Activated T-cell treated with anti-CD3 and anti-CD28 coated beads for 1 hour (primary cell): ENCODE results near the gene PCGF1.
"Not testable (repeated sequence)": the region's sequence is repeated elsewhere in the genome, so short reads cannot be mapped to it uniquely, and the experiment has no call there.

Experiments used
- DNase-seq: peaks from one replicate; pipeline ENCODE4 v3.0.0-alpha.2; 2020; ENCODE audit warnings: low read depth

The PCGF1 gene

GRCh38 chr2:74472086-74472944, 35.2 kb downstream of the PCGF1 start, which contains the start of gene MRPL53:
TSS of gene MRPL53 (minus strand) at chr2:74472680. CDS start at chr2:74472660, 20 bp downstream.
- DNase-seq: peak; percentile 99

GRCh38 chr2:74471332-74472065, 36.0 kb downstream of the PCGF1 start:
- DNase-seq: no peak

- DNase-seq: not testable (repeated sequence)
Observed at GRCh38 chr2:74470742-74471141, 36.8 kb downstream of the PCGF1 start.

DNA sequence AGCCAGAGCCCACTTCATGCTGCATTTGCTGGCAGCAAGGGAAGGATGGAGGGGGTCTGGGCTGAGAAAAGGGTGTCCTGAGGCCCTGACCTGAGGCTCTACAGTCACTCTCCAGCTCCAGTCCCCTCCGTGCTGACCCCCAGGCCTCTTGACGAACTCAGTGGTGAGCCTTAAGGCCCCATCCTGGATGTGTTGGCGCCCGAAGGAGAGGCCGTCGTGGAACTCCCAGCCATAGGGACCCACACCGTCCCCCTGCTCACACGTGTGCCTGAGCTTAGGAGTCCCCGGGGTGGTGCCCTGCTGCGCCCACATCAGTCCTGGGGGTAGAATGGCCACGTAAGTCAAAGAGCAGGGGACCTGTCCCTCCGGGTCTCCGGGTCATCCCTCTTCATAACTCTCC, 43.1 kb downstream of the PCGF1 start:
- DNase-seq: no peak

- DNase-seq: no peak
Observed at GRCh38 chr2:74462786-74463105, 44.7 kb downstream of the PCGF1 start.

- no peak for DNase-seq
Observed at GRCh38 chr2:74462054-74462785, 45.3 kb downstream of the PCGF1 start.

DNA sequence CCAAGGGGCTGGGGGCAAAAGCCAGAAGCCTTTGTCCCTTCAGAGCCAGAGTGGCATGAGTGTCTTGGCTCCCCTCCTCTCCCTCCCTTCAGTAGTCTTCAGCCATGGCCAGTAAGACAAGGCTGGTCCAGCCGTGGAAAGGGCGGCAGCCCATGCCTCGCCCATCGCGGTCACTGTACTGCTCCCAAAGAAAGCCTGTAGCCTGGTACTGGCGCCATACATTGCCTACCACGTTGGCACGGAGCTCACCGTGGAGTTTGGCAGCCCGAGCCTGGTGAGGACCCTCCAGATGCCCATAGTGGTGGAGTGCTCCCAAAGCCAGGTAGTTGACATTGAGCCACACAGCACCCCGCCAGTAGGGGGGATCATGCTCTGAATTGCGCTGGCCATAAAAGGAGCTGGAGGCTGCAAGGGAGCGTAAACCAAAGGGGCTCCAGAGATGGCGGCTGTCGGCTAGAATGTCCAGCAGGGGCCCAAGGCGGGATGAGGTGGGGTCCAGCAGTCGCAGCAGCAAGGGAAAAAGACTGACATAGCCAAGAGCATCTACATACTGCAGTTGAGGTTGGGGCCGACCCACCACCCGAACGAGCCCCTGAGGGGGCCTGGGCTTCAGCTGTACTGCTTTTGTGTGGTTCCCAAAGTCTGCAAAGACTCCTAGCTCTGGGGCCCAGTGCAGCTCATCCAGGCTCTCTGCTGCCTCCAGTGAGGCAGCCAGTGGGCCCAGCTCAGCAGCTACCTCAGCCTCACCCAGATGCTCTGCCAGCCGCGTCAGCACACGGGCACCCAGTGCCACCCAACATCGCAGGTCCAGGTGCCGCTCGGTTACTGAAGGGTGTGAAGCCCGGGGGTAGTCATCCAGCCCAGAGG, 46.1 kb downstream of the PCGF1 start:
- no peak for DNase-seq

DNA sequence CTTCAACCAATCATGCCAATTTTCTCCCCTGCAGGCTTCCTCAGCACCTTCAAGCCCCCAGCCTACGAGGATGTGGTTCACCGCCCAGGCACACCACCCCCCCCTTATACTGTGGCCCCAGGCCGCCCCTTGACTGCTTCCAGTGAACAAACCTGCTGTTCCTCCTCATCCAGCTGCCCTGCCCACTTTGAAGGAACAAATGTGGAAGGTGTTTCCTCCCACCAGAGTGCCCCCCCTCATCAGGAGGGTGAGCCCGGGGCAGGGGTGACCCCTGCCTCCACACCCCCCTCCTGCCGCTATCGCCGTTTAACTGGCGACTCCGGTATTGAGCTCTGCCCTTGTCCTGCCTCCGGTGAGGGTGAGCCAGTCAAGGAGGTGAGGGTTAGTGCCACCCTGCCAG, 47.3 kb downstream of the PCGF1 start:
- DNase-seq: not testable (repeated sequence)

GRCh38 chr2:74459503-74460118, 47.9 kb downstream of the PCGF1 start:
- DNase-seq: not testable (repeated sequence)

DNA sequence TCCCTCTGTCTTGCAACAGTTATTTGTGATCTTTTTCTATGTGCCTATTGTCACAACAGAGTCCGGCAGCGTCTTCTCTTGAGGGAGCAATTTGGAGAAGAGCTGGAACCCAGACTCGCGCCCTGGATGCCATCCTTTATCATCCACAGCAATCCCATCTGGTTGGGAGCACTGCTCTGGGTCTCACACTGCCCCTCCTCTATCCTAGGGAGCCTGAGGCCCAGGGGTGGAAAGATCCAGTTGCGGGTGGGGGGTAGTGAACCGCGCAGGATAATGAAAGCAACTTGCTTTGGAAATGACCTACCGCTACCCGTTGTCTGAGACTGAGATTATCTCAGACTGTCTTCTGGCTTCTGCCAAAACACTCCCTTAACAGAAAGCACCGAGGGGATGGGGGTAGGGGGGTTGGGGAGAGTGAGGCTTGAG, 48.5 kb downstream of the PCGF1 start:
- no peak for DNase-seq

DNA sequence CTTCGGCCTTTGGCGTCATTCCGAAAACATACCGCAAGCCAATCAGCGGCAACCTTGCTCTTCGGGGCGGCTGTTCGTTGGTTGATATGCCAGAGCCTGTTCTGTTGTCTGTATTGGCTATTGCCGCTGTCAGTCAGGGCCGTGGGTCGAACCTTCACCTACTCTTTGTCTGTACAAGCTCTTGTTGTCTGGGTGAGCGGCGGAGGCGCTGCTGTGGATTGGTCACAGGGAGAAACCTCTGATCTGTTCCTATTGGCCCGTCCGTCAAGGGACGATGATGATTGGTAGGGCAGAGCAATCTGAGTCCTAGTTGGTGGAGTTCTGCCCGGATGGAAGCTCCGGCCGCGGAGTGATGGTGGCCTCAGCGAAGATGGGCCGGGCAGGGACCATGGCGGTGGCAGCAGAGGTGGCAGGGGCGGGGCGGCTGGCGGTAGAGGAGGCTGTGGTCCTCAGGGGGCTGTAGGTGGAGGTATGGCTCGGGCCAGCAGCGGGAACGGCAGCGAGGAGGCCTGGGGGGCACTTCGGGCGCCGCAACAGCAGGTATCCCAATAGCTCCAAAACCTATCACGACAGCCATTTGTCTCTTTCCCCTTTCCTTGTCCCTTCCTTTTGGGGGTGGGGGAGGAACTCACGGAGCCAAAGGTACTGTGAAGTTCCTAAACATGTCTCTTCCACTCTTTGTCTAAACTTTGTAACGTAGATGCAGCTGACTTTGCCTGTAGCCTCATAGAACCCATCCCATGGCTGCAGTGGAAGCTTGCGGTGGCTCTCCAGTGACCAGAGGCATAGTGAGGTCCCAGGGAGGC, 49.2 kb downstream of the PCGF1 start, which contains the start of gene WBP1:
Gene WBP1 (plus strand): TSS at position 307 of the 806 bp plus-strand sequence. CDS start 165 bp downstream, at position 472.
- peak; percentile 97 for DNase-seq

- peak; percentile 72 for DNase-seq
Observed at GRCh38 chr2:74457549-74458131, 49.9 kb downstream of the PCGF1 start.

- DNase-seq: no peak
Observed at GRCh38 chr2:74457129-74457548, 50.4 kb downstream of the PCGF1 start.
